ENCODE measurements around the gene CTU2.

Gene CTU2

DNA sequence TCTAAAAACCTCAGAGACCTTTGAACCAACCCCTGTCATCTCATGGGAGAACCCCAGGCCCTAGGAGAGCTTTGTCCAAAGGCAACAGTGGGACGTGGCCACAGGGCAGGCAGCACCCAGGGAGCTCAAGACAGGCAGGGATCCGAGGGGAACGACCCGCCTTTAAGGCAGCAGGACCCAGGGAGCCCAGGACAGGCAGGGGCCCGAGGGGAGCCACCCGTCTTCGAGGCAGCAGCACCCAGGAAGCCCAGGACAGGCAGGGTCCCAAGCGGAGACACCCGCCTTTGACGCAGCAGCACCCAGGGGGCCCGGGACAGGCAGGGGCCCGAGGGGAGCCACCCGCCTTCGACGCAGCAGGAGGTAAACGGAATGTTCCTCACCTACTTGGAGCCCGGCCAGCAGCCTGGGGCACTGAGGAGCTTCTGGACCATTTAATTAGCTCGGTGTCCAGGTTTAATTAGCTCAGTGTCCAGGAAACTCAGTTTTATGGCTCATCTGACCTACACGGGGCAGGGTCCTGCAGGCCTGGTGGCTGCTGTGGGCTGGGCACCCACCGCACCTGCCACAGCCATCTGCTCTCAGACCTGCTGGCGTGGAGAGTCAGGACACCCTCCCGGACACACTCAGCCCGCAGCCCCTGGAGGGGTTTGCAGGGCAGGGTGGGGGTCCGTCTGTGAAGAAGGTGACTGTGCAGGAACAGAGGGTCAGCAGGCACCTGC lies 54.3 kb downstream of the CTU2 start:
- no peak for DNase-seq (ENCODE audit: extremely low spot score)
- TF ChIP-seq, protein P1, sequence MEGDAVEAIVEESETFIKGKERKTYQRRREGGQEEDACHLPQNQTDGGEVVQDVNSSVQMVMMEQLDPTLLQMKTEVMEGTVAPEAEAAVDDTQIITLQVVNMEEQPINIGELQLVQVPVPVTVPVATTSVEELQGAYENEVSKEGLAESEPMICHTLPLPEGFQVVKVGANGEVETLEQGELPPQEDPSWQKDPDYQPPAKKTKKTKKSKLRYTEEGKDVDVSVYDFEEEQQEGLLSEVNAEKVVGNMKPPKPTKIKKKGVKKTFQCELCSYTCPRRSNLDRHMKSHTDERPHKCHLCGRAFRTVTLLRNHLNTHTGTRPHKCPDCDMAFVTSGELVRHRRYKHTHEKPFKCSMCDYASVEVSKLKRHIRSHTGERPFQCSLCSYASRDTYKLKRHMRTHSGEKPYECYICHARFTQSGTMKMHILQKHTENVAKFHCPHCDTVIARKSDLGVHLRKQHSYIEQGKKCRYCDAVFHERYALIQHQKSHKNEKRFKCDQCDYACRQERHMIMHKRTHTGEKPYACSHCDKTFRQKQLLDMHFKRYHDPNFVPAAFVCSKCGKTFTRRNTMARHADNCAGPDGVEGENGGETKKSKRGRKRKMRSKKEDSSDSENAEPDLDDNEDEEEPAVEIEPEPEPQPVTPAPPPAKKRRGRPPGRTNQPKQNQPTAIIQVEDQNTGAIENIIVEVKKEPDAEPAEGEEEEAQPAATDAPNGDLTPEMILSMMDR (IDR thresholded peaks at IDR 0.05; ENCODE audit: control extremely low read depth, extremely low read depth, low read depth, missing control alignments): no peak
- CTCF ChIA-PET: interaction anchor here (1.3 to 2.7 kb wide), 2 partner anchors 18 to 23 kb away, joined by 6 to 12 read pairs; no protein-coding TSS in a partner anchor
- POLR2A ChIA-PET: no interaction called here

DNA sequence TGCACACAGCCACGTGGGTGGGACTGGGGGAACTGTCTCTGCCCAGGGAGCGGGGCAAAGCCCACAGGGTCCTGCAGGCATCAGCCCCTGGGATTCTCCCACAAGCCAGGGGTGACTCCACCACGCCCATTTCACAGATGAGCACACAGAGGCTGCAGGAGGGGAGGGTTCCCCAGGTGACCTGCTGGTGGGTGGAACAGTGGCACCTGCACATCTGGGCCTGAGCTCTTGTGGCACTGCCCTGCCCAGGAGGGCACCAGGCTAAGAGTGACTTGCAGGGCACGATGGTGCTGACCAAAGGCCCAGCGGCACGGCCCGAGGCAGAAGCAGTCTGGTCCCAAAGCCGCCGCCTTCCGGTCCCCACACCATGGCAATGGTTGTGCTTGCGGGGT lies 54.8 kb downstream of the CTU2 start:
- CTCF ChIA-PET: interaction anchor here (1.3 kb wide), 2 partner anchors 18 to 23 kb away, joined by 4 to 6 read pairs; no protein-coding TSS in a partner anchor
- DNase-seq (ENCODE audit: extremely low spot score): no peak
- POLR2A ChIA-PET: no interaction called here
- TF ChIP-seq, protein P1 (IDR thresholded peaks at IDR 0.05; ENCODE audit: control extremely low read depth, extremely low read depth, low read depth, missing control alignments): no peak

DNA sequence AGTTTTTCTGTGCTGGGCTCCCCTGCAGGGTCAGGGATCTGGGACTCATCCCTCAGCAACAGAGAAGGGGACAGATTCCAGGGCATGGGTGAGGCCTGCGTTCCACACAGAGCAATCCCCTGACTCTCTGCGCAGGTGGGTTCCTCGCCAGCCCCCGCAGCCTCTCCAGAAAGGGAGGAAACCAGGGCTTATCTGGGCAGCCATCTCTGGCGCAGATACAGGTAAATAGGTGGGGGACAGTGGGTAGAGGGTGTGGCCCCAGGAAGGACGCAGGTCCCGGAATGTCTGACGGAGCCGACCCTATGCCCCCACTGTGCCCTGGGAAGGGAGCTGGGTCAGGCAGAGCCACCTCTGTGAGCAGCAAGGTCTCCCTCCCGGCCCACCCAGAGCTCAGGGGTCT lies 55.5 kb downstream of the CTU2 start:
- CTCF ChIA-PET: interaction anchor here (1.3 kb wide), 1 partner anchor 24 kb away, joined by 4 read pairs; no protein-coding TSS in a partner anchor
- no peak for DNase-seq (ENCODE audit: extremely low spot score)
- TF ChIP-seq, protein P1 (IDR thresholded peaks at IDR 0.05; ENCODE audit: control extremely low read depth, extremely low read depth, low read depth, missing control alignments): no peak
- POLR2A ChIA-PET: no interaction called here

DNA sequence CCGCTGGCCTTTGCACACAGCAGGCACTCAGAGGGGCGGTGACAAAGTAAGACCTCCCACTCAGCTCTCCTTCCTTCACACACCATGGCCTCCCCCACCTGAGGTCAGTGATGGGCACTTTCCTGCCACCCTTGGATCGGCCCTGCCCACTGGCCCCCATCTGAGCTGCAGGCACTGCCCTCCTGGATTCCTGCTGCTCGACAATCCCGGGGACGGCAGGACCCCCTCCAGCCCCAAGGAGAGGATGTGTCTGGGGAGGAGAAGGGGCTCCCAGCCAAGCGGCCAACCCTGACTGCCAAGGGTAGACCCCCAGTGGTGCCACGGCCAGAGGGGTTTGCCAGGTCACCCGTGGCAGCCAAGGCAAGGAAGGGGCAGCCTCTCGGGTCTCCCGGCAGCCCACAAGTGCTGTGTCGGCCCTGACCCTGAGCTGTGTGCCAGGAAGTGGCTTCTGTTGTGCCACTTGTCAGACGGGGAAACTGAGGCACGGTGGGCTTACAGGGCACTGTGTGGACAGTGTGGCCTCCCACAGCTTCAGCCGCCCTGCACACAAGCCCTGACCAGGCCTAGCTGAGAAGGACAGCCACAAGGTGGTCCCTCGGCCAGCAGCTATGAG lies 56.1 kb downstream of the CTU2 start:
- no peak for DNase-seq (ENCODE audit: extremely low spot score)
- ChIA-PET POLR2A (no interaction called here), CTCF (interaction anchor here (1.3 to 1.9 kb wide), 3 partner anchors 21 to 25 kb away, joined by 4 to 8 read pairs (median 5); no protein-coding TSS in a partner anchor)
- TF ChIP-seq, protein P1 (IDR thresholded peaks at IDR 0.05; ENCODE audit: control extremely low read depth, extremely low read depth, low read depth, missing control alignments): no peak

DNA sequence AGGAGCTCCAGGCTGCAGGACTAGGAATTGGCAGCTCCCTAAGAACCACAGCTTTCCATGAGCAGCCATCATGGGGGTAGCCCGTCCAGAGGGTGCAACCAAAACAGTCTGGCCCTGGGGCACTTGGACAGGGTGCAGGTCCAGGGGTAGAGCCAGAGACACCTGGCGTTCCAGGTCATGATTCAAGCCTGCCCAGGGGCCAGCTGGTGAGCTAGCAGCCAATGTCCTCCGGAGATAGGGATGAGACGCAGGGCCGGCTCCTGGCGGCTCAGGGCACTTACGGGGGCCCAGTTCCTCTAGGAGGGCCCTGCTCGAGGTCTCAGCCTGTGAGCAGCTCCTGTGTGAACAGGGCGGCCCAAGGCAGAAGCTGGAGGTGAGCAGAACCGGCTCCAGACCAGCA lies 56.6 kb downstream of the CTU2 start:
- no peak for DNase-seq (ENCODE audit: extremely low spot score)
- POLR2A ChIA-PET: no interaction called here
- TF ChIP-seq, protein P1 (IDR thresholded peaks at IDR 0.05; ENCODE audit: control extremely low read depth, extremely low read depth, low read depth, missing control alignments): no peak
- CTCF ChIA-PET: interaction anchor here (1.0 to 4.9 kb wide), 4 partner anchors 8 to 26 kb away, joined by 4 to 17 read pairs (median 6); no protein-coding TSS in a partner anchor

DNA sequence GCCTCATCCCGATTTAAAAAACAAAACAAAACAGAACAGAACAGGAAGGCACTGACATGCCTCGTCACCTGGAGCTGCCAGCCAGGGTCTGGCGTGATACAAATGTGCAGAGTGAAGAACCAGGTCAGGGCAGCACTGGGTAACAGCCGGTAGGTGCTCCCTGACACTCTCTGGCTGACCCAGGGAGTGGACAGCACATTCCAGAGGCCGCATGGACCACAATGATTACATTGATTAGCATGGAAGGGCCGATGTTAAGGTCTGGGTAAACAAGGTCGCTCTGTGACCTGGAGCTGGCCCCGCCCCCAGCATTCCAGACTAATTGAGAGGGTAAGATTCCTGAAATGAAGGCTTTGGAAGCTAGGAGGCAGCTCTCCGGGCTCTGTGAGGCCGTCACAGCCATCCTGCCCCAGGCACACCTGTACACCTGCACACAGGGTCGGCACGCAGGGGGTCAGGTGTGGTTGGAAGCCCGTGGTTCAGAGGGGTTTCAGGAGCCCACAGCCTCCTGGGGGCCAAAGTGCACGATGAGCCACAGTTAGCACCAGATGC lies 57.3 kb downstream of the CTU2 start:
- ChIA-PET CTCF (interaction anchor here (0.8 to 4.9 kb wide), 5 partner anchors 8 to 26 kb away, joined by 4 to 17 read pairs (median 5); no protein-coding TSS in a partner anchor), POLR2A (no interaction called here)
- no peak for DNase-seq (ENCODE audit: extremely low spot score)
- TF ChIP-seq, protein P1 (IDR thresholded peaks at IDR 0.05; ENCODE audit: control extremely low read depth, extremely low read depth, low read depth, missing control alignments): no peak

All from GM10248 (cell line).